Cardiac septum (tissue), 1 donor: ENCODE measurements around the gene C17orf67. TPM values are rescaled to one million over a fixed set of nuclear protein-coding genes. Genes with fewer than 3 reads are reported as not detected.

Experiments used
- DNase-seq: peaks from one replicate; pipeline ENCODE4 v3.0.0-alpha.2; 2020; ENCODE audit warnings: low spot score
- intact Hi-C: fragments of 100-400 bp; cut with DNase I; formaldehyde crosslinking; loops from one replicate; pipeline ENCODE4 v1.14.0; 2022
- total RNA-seq: library from RNA; stranded (reverse); fragmentation: NEBNext Ultra II Directional; extraction: Animal tissue kit (Norgen Biotek cat#: 25700); gene quantifications from one replicate; pipeline ENCODE4 v1.2.1, GENCODE V29; 2021
- donor health status: DM: no; HTN: no; CAD: no.

C17orf67 gene
- total RNA-seq, 1 donor from 2014 or later, result 0.83 TPM

DNA sequence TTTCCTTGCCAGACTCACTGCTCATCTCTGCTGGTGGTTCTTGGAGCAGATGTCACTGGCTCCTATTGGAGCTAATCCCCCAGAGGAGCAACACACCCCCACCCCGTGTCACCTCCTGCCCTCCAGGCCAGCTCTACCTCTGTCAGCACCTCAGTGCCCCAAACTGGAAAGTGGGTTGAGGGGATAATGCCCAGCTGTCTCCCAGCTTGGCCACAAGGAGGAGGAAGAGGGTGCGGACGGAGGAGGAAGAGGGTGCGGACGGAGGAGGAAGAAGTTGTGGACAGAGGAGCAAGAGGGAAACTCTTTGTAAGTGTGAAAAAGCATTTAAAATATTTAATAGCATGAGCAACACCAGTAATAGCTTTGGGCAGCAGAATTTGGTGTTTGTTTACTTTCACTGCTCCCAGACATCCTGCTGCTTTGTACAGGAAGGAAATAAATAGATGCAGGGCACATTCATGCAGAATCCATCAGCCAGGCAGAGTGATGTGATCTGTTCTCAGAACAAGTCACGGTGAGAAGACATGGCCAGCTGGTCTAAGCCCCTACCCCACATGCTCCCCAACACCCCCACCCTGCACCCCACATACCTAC, 82.5 kb downstream of the C17orf67 start:
- DNase-seq, result no peak
- intact Hi-C loops, result no loop called here

DNA sequence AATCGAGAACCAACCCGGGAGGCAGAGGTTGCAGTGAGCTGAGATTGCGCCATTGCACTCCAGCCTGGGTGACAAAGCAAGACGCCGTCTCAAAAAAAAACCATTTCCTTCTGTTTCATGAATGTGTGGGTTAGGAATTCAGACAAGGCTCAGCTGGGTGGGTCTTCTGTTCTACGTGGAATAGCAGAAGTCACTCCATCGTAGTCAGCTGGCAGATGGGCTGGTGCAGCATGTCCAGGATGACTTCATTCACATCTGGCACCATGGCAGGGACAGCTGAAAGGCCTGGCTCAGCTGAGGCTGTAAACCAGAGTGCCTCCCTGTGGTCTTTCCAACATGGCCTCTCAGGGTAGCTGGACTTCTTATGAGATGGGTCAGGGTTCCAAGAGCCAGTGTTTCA, 89.0 kb downstream of the C17orf67 start:
- intact Hi-C loops, result no loop called here
- DNase-seq, result no peak

DNA sequence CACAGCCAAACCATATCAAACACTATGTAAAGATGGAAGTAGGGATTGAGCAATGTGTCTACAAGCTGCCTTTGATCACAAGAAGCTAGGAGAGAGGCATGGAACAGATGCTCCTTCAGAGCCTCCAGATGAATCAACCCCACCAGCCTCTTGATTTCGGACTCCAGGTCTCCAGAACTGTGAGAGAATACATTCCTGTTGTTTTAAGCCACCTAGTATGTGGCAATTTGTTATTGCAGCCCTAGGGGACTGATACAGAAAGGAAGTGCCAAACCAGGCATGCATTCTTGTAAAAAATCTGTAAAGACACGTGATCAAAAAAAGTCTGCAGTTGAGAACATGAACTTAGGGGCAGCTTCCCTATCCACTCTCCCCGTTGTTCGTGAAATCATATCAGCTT, 91.1 kb downstream of the C17orf67 start:
- intact Hi-C loops, result no loop called here
- DNase-seq, result no peak

Other genes starting within 250 kb of the C17orf67 start
- not detected for gene NOG, start 240.2 kb downstream of the C17orf67 start, total RNA-seq
- 2.2 TPM for gene DGKE, start 231 bp upstream of the C17orf67 start, total RNA-seq
- 15.2 TPM for gene TRIM25, start 80.1 kb upstream of the C17orf67 start, total RNA-seq
- gene COIL, start 127.1 kb upstream of the C17orf67 start, total RNA-seq, result 7.0 TPM
- 45.6 TPM for gene SCPEP1, start 144.2 kb upstream of the C17orf67 start, total RNA-seq